ENCODE data around the gene MRTFB. TPM values are rescaled to one million over a fixed set of nuclear protein-coding genes. Genes with fewer than 3 reads are reported as not detected.

Gene MRTFB
- total RNA-seq, 2 donors from 2014 or later: 21.6 to 21.7 TPM

GRCh38 chr16:14135704-14136103 is 64.6 kb downstream of the MRTFB start:
- Mint-ChIP-seq H3K36me3 (ENCODE audit: low read depth) (no peaks in the 10 kb centered on the region), H3K27me3 (no peaks in the 10 kb centered on the region), H3K27ac (no peak overlapping the region), H3K4me3 (no peak overlapping the region), H3K4me1 (peaks cover 2% of the 10 kb centered on the region)
- DNase-seq (no peak), ATAC-seq (no peak)
- no peaks in the 10 kb centered on the region for H3K9me3 ChIP-seq (ENCODE audit: control insufficient read depth, low read length, poor library complexity, severe bottlenecking)

GRCh38 chr16:14139872-14140271 is 68.8 kb downstream of the MRTFB start:
- no peaks in the 10 kb centered on the region for H3K9me3 ChIP-seq (ENCODE audit: control insufficient read depth, low read length, poor library complexity, severe bottlenecking)
- H3K27me3 Mint-ChIP-seq: no peaks in the 10 kb centered on the region
- no peak overlapping the region for H3K4me3 Mint-ChIP-seq
- H3K36me3 Mint-ChIP-seq (ENCODE audit: low read depth): peaks cover 2% of the 10 kb centered on the region
- H3K27ac Mint-ChIP-seq: no peak overlapping the region
- ATAC-seq (no peak), DNase-seq (no peak)
- H3K4me1 Mint-ChIP-seq: no peaks in the 10 kb centered on the region

DNA sequence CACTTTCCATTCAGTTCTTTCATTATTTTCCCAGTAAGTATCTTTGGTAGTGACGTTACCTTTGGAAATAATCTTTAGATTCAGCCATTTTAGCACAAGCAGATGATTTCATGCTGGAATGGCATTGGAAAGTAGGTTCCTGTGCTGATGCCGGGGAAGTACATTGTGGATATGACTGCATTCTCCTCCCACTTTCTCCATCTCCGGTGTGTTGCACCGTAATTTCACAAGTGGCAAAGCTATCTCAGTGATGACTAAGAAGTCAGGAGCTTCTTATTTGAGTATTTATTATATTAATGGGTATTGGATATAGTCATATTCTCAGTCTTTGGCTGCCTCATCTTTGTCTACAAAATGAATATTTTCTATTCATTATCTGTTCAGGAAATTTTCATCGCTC is 69.8 kb downstream of the MRTFB start:
- peaks cover 2% of the 10 kb centered on the region for H3K36me3 Mint-ChIP-seq (ENCODE audit: low read depth)
- no peaks in the 10 kb centered on the region for H3K27me3 Mint-ChIP-seq
- ATAC-seq: no peak
- H3K4me3 Mint-ChIP-seq: no peak overlapping the region
- H3K9me3 ChIP-seq (ENCODE audit: control insufficient read depth, low read length, poor library complexity, severe bottlenecking): no peaks in the 10 kb centered on the region
- no peak for DNase-seq
- H3K27ac Mint-ChIP-seq: no peak overlapping the region
- H3K4me1 Mint-ChIP-seq: no peaks in the 10 kb centered on the region

DNA sequence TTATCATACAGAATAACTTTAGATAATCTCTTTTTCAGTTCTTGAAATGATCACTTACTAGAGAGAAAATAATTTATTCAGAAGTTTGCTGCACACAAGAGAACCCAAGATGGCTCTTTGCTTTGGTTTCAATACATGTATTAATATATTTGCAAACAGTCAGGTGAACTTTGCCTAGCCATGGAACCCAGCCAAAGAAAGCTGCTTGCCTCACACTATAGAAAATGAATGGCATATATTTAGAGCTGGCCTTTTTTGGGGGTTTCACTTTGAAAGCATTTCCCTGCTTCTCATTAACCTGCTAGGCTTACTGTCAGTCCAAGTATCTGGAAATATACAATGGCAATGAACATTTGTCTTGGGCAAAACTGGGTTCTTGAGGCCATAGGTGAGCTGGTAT is 75.3 kb downstream of the MRTFB start:
- no peaks in the 10 kb centered on the region for H3K9me3 ChIP-seq (ENCODE audit: control insufficient read depth, low read length, poor library complexity, severe bottlenecking)
- no peak overlapping the region for H3K4me3 Mint-ChIP-seq
- DNase-seq: no peak
- no peak overlapping the region for H3K27ac Mint-ChIP-seq
- peaks cover 6% of the 10 kb centered on the region for H3K36me3 Mint-ChIP-seq (ENCODE audit: low read depth)
- no peaks in the 10 kb centered on the region for H3K27me3 Mint-ChIP-seq
- H3K4me1 Mint-ChIP-seq: no peaks in the 10 kb centered on the region
- no peak for ATAC-seq

GRCh38 chr16:14148016-14148415 is 76.9 kb downstream of the MRTFB start:
- ATAC-seq (no peak), DNase-seq (no peak)
- no peak overlapping the region for H3K27ac Mint-ChIP-seq
- no peaks in the 10 kb centered on the region for H3K4me1 Mint-ChIP-seq
- no peaks in the 10 kb centered on the region for H3K9me3 ChIP-seq (ENCODE audit: control insufficient read depth, low read length, poor library complexity, severe bottlenecking)
- peaks cover 4% of the 10 kb centered on the region for H3K36me3 Mint-ChIP-seq (ENCODE audit: low read depth)
- no peak overlapping the region for H3K4me3 Mint-ChIP-seq
- no peaks in the 10 kb centered on the region for H3K27me3 Mint-ChIP-seq

GRCh38 chr16:14148569-14148968 is 77.5 kb downstream of the MRTFB start:
- no peak overlapping the region for H3K27ac Mint-ChIP-seq
- H3K4me1 Mint-ChIP-seq: no peaks in the 10 kb centered on the region
- DNase-seq (no peak), ATAC-seq (no peak)
- no peaks in the 10 kb centered on the region for H3K27me3 Mint-ChIP-seq
- no peaks in the 10 kb centered on the region for H3K9me3 ChIP-seq (ENCODE audit: control insufficient read depth, low read length, poor library complexity, severe bottlenecking)
- no peak overlapping the region for H3K4me3 Mint-ChIP-seq
- H3K36me3 Mint-ChIP-seq (ENCODE audit: low read depth): peaks cover 4% of the 10 kb centered on the region

GRCh38 chr16:14150796-14151195 is 79.7 kb downstream of the MRTFB start:
- Mint-ChIP-seq H3K4me3 (no peak overlapping the region), H3K36me3 (ENCODE audit: low read depth) (peaks cover 4% of the 10 kb centered on the region), H3K4me1 (peaks cover under 1% of the 10 kb centered on the region), H3K27me3 (no peaks in the 10 kb centered on the region), H3K27ac (no peak overlapping the region)
- no peak for ATAC-seq
- no peaks in the 10 kb centered on the region for H3K9me3 ChIP-seq (ENCODE audit: control insufficient read depth, low read length, poor library complexity, severe bottlenecking)
- no peak for DNase-seq

DNA sequence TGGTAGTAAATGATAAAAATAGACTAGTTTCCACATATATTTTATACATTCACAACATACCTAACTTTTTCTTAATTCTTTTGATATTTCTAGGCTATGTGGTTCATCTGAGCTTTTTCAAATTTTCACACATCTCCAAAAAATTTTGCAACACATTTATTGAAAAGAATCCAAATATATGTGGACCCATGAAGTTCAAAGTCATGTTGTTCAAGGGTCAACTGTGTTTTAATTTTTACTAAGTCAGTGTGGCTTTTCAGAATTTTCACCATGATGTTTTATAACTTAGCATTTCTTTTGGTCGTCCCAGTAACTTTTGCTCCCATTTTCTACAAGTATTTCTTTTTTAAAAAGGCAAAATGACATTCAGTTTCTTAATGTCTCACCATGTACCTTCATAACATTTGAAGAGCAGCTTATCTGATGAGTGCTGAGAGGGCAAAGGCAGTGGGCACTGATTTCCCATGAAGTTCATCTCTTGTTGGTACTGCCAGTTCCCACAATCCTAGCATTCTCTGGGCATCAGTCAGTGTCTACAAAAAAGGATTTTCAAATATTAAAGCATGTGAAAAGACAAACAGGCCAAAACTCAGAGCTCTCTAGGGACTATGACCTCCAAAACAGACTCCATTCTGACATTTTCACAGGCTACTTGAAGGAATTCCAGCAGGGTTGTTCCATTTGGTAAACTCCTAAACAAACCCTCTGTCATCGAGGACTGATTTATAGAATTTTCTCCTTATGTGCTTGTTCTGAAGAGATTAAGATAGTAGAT is 80.3 kb downstream of the MRTFB start:
- H3K9me3 ChIP-seq (ENCODE audit: control insufficient read depth, low read length, poor library complexity, severe bottlenecking): no peaks in the 10 kb centered on the region
- no peak for DNase-seq
- H3K36me3 Mint-ChIP-seq (ENCODE audit: low read depth): peaks cover 4% of the 10 kb centered on the region
- H3K27ac Mint-ChIP-seq: no peak overlapping the region
- H3K27me3 Mint-ChIP-seq: no peaks in the 10 kb centered on the region
- H3K4me1 Mint-ChIP-seq: peaks cover 2% of the 10 kb centered on the region
- no peak for ATAC-seq
- H3K4me3 Mint-ChIP-seq: no peak overlapping the region

GRCh38 chr16:14155572-14156190 is 84.6 kb downstream of the MRTFB start:
- Mint-ChIP-seq H3K36me3 (ENCODE audit: low read depth) (no peaks in the 10 kb centered on the region), H3K4me1 (peaks cover 2% of the 10 kb centered on the region), H3K4me3 (no peak overlapping the region), H3K27me3 (no peaks in the 10 kb centered on the region), H3K27ac (no peak overlapping the region)
- no peaks in the 10 kb centered on the region for H3K9me3 ChIP-seq (ENCODE audit: control insufficient read depth, low read length, poor library complexity, severe bottlenecking)
- ATAC-seq: no peak
- DNase-seq: no peak

DNA sequence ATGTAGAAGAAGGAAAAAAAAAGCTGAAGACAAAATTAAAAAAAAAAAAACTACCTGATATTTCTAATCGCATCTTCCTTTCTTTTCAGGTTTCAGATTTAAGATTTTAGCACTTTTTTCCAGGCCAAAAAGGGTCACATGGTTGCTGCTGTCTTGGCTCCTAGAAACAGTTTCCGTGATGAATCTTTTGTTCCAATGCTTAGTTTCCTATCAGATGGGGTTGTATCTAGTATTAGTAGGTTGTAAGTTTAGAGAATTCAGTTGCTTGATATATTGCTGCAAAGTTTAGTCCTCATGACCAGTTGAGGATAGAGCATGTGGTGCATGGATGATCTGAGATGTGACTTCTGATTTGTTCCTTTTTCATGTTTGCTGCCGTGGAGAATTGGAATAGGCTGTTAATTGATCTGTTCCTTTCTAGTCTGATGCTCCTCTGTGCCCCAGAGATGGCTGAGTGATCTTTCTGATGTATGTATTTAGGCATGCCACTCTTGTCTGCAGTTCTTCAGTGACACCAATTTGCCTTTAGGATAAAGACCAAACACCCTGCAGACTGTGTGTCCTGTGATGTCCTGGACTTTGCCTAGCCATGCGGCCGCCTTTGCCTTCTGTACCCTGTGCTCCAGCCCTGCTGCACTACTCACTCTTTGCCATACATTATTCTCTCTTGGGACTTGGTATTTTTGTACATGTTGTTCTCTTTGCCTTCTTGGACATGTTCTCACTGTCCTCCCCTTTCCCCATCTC is 94.0 kb downstream of the MRTFB start:
- DNase-seq (no peak), ATAC-seq (no peak)
- Mint-ChIP-seq H3K27me3 (no peaks in the 10 kb centered on the region), H3K4me3 (no peak overlapping the region), H3K36me3 (ENCODE audit: low read depth) (peaks cover 5% of the 10 kb centered on the region), H3K4me1 (peaks cover 14% of the 10 kb centered on the region), H3K27ac (no peak overlapping the region)
- no peaks in the 10 kb centered on the region for H3K9me3 ChIP-seq (ENCODE audit: control insufficient read depth, low read length, poor library complexity, severe bottlenecking)

DNA sequence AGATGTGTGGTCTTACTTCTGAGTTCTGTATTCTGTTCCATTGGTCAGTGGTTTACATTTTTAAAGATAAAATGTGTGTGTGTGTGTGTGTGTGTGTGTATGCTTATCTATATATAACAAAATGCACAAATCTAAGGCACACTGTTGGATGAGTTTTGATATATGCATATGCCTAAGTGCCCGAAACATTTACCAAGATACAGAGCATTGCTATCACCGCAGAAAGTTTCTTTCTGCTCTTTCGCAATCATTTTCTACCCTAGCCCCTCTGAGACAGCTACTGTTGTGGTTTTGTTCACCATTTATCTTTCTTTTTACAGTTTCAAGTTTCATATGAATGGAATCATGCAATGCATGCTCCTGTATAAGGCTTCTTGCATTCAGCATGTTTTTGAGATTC is 97.0 kb downstream of the MRTFB start:
- ATAC-seq (no peak), DNase-seq (no peak)
- Mint-ChIP-seq H3K4me1 (peaks cover 14% of the 10 kb centered on the region), H3K27ac (no peak overlapping the region), H3K4me3 (no peak overlapping the region), H3K36me3 (ENCODE audit: low read depth) (peaks cover 5% of the 10 kb centered on the region), H3K27me3 (no peaks in the 10 kb centered on the region)
- no peaks in the 10 kb centered on the region for H3K9me3 ChIP-seq (ENCODE audit: control insufficient read depth, low read length, poor library complexity, severe bottlenecking)

DNA sequence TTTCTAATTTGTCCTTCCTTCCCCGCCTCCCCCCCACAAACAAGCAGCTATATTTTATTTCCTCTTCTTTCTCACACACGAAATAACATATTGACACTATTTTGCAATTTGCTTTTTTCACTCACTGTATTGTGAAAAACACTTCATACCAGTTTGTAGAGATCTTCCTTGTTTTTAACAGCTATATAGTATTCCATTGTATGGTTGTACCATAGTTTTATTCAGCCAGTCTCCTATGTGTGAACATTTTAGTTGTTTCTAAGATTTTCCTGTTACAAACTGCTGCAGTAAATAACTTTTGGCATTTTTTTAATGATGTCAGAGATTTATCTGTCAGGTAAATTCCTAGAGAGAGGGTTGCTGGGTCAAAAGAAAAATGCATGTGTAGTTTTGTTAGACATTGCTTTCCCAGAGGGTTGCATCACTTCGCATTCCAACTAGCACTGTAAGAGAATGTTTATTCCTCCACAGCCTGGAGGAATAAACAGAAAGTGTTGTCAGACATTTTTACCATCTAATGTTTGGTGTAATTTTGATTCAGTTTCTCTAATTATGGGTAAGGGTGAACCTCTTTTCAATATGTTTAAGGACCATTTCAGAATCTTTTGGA is 101.2 kb downstream of the MRTFB start:
- Mint-ChIP-seq H3K36me3 (ENCODE audit: low read depth) (peaks cover 4% of the 10 kb centered on the region), H3K4me1 (peaks cover 6% of the 10 kb centered on the region), H3K27me3 (no peaks in the 10 kb centered on the region), H3K4me3 (no peak overlapping the region), H3K27ac (no peak overlapping the region)
- DNase-seq (no peak), ATAC-seq (no peak)
- H3K9me3 ChIP-seq (ENCODE audit: control insufficient read depth, low read length, poor library complexity, severe bottlenecking): no peaks in the 10 kb centered on the region

GRCh38 chr16:14175086-14175485 is 104.0 kb downstream of the MRTFB start:
- H3K4me3 Mint-ChIP-seq: no peak overlapping the region
- no peaks in the 10 kb centered on the region for H3K27me3 Mint-ChIP-seq
- peak overlapping the region; percentile 59 for H3K27ac Mint-ChIP-seq
- ATAC-seq (no peak), DNase-seq (no peak)
- H3K4me1 Mint-ChIP-seq: peaks cover 2% of the 10 kb centered on the region
- peaks cover 4% of the 10 kb centered on the region for H3K36me3 Mint-ChIP-seq (ENCODE audit: low read depth)
- H3K9me3 ChIP-seq (ENCODE audit: control insufficient read depth, low read length, poor library complexity, severe bottlenecking): no peaks in the 10 kb centered on the region
